ENCODE data around the gene PTTG2.

- TF ChIP-seq CTCF (IDR thresholded peaks at IDR 0.05) (no peak), POLR2A (IDR thresholded peaks at IDR 0.05) (no peak)
These were observed 35.3 kb upstream of the PTTG2 start for GRCh38 chr4:37924946-37925345.
